Vagina (tissue), 2 donors: ENCODE results near the gene PDE11A.

Experiments
- CTCF ChIP-seq, 3 experiments: fragments of 450-650 bp in 2 of 3; fragments of 200-600 bp in 1 of 3; sonication (generic) in 1 of 3; IDR thresholded peaks; one replicate each; pipeline ENCODE4 v1.5.1; 2017 to 2019; ENCODE audit warnings: antibody characterized with exemption in 3 of 3, mild to moderate bottlenecking in 2 of 3, moderate library complexity in 2 of 3
- POLR2A ChIP-seq, 2 donors: fragments of 450-650 bp; IDR thresholded peaks; one replicate each; pipeline ENCODE4 v1.6.1; 2017; ENCODE audit warnings: antibody characterized with exemption in 2 of 2, mild to moderate bottlenecking in 2 of 2, moderate library complexity in 2 of 2
- POLR2AphosphoS5 ChIP-seq, 2 donors: sonication (generic); formaldehyde crosslinking; IDR thresholded peaks; one replicate each; pipeline ENCODE4 v1.9.0; 2017; ENCODE audit warnings: antibody characterized with exemption in 2 of 2, mild to moderate bottlenecking in 2 of 2, low read depth in 1 of 2; ENCODE audit not compliant: insufficient read depth in 1 of 2

- no peak for TF ChIP-seq CTCF (IDR thresholded peaks at IDR 0.05)
- no peak for TF ChIP-seq POLR2A (IDR thresholded peaks at IDR 0.05)
- no peak for TF ChIP-seq POLR2AphosphoS5 (IDR thresholded peaks at IDR 0.05; ENCODE audit: insufficient read depth in 1 of 2, low read depth in 1 of 2)
Measured at GRCh38 chr2:178002038-178002437, 70.5 kb downstream of the PDE11A start.
